ENCODE results near the gene PDXK.
A peak's percentile ranks its signal among the peaks of the same experiment; 100 is the strongest.

PDXK gene

GRCh38 chr21:43764576-43765495 is 45.9 kb downstream of the PDXK start:
- DNase-seq: no peak

- DNase-seq: no peak
Observed at GRCh38 chr21:43766734-43767497, 48.0 kb downstream of the PDXK start.

- DNase-seq: no peak
Observed at GRCh38 chr21:43767498-43767983, 48.6 kb downstream of the PDXK start.

GRCh38 chr21:43767984-43768867 is 49.3 kb downstream of the PDXK start:
- DNase-seq: peak; percentile 83

DNA sequence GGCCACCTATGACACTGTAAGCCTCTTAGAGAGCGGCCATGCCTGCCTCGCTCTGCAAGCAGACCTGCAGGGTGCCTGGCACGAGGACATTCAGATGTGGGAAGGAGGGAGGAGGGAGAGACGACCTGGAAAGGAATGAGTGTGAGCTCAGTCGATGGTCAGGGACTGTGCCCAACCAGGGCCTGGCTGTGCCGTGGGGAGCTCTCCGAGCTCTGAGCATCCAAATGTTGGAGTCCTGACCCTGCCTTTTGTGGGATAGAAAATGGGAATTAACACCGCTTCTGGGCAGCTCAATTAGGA is 49.9 kb downstream of the PDXK start:
- DNase-seq: no peak

DNA sequence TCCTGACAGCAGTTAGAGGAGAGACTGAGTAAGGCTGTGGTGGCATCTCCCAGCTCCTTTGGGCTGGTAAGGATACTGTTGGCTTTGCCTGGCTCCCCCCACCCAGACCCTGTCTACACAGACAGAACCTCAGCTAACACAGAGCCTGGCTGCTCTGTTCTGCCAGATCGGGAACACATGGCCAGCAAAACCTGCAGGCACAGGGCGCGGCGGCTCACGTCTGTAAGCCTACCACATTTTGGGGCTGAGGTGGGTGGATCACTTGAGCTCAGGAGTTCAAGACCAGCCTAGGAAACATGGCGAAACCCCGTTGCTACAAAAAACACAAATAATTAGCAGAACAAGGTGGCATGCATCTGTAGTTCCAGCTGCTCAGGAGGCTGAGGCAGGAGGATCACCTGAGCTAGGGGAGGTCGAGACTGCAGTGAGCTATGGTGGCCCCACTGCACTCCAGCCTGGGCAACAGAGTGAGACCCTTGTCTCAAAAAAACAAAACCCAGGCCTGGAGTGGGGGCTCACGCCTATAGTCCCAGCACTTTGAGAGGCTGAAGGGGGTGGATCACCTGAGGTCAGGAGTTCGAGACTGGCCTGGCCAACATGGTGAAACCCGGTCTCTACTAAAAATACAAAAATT is 50.5 kb downstream of the PDXK start:
- DNase-seq: no peak

- DNase-seq: no peak
Observed at GRCh38 chr21:43770066-43770655, 51.2 kb downstream of the PDXK start.

DNA sequence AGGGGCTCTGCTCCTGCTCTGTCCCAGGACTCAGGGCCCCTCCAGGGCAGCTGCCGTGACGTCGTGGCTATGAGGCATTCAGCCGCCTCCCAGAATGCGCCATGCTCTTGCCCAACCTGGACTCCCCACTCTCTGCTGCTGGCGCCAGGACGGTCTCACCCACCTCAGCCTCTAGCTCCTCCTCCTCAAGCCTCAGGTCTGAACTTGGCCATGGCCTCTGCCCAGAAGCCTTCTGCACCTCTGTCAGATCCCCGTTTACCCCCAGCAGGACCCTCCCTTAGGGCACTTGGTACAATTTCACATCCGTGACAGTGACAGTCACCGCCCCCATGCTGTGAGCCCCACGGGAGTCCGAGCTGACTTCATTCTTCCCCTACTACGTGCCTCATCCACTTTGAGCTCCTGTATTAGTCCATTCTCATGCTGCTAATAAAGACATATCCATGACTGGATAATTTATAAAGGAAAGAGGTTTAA is 52.3 kb downstream of the PDXK start:
- DNase-seq: no peak

GRCh38 chr21:43771698-43772424 is 52.9 kb downstream of the PDXK start:
- DNase-seq: no peak

DNA sequence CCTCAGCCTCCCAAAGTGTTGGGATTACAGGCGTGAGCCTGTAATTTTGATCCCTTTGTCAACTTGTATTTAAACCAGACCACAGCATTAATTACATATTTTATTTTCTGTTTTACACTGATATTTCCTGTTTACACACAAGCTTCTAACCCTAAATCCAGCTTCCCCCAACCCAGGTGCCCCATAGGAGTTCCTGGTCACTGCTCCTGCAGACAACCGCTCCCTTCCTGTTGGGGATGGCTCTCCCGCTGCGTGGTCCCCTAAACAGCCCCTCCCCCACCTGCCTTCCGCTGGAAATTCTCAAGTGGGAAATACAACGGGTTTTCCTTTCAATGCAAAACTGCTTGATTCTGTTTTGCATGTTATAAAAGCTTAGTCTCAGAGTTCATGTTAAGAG is 53.5 kb downstream of the PDXK start:
- no peak for DNase-seq

GRCh38 chr21:43774163-43774562 is 55.2 kb downstream of the PDXK start:
- DNase-seq: no peak

- DNase-seq: no peak
Observed at GRCh38 chr21:43775190-43775589, 56.3 kb downstream of the PDXK start.

DNA sequence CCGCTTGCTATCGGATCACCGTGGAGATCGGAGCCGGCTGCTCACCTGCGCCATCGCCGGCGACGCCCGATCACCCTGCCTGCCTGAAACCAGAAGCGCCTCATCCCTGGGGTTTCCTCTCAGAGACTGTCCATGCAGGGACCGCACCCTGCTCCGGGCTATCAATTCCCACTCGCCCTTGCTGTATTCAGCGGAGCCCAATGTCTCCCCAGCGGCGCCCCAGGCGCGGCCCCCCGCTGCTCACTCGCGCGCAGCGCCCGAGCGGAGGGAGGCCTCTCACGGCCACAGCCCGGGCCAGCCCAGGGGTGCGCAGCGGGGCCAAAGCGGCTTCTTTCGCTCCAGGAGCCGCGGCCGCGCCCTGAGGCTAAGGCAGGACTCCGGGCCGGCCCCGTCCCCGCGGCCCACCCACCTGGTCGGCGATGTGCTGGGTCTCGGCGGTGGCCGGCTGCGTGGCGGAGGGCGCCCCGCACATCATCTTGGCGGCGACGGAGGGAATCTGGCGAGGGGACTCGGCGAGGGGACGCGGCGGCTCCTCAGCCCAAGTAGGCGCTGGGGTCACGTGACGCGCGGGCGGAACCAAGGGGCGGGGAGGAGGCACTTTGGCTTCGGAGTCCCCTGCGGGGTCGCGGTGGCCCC is 57.0 kb downstream of the PDXK start, which contains the start of gene CSTB:
CSTB (minus strand) TSS at position 514 of the 636 bp plus-strand sequence; CDS start at position 475, 39 bp downstream.
- peak; percentile 91 for DNase-seq

DNA sequence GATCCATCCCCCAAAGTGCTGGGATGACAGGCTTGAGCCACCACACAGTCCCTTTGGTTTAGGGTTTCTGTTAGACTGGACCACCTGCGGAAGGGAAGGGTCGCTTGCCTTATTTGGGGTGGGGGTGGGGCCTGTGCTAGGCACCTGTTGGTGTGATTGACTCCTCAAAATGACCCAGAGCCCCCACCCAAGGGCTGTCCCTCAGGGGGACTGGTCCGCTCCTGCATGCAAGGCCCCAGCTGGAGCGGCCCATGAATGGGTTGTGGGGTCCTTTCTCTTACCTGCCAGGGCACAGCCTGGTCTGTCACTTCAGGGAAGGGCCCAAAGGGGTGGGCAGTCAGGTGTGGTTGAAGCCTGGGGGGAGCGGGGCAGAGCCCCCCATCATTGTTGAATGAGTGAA is 59.0 kb downstream of the PDXK start:
- no peak for DNase-seq

- peak; percentile 50 for DNase-seq
Observed at GRCh38 chr21:43778469-43779335, 59.8 kb downstream of the PDXK start.

DNA sequence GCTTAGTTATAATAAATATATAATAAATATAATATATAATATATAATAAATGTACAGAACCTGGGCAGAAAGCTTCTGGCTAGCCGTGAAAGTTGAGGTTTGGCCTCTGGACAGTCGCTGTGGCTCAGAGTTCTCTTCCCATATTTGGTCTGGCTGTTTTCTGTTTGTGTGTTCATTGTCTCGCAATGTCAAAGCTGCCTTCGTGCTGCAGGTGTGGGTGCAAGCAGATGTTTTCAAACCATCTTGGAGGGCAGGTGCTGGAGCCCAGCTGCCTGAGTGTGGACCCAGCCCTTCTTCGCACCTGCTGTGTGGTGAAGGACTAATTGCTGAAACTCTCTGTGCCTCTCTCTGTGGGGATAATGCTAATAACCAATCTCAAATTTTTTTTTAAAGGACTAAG is 60.7 kb downstream of the PDXK start:
- DNase-seq: no peak

DNA sequence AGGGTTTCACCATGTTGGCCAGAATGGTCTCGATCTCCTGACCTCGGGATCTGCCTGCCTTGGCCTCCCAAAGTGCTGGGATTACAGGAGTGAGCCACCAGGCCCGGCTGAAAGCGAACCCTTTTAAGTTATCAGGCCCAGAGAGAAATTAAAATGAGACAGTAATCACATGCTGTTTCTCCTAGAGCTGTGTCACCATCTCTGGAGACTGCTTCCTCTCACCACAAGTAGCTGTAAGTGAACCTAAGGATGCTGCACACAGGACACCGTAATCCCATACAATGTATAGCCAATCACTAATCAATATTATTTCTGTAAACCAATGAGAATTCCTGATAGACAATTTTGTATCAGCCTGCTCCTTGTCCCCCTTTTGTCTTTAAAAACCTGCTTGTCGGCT is 62.9 kb downstream of the PDXK start:
- DNase-seq: no peak

DNA sequence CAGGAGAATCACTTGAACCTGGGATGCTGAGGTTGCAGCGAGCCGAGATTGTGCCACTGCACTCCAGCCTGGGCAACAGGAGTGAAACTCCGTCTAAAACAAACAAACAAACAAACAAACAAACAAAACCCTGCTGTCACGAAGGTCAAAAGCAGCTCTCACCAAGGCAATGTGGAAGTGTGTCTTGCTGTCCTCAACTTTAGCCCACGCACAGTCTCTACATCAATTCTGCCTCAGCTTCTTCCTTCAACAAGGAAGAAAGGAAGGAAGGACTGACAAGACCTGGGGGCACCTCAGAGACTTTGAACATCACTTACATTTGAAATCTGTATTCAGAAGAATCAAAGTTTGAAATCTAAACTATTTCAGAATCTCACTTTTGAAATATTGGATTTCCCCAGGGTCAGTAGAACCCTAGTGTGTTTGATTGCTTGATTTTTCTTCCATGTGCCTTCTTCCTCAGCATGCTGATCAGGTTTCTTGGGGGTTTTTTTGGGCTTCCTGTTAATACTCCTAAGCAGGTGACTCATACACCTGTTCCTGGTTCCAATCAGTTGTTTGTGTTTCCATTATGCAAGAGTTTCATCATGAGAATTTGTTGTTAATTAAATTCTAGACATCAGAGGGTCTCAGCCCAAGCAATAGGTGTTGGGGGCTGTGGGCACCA is 63.6 kb downstream of the PDXK start:
- DNase-seq: no peak

- DNase-seq: no peak
Observed at GRCh38 chr21:43783098-43783700, 64.3 kb downstream of the PDXK start.

All from OCI-M1 (cell line).